Measurements from ENCODE around the gene PLCXD1.

The PLCXD1 gene

GRCh38 chrX:333611-334311, 52.6 kb downstream of the PLCXD1 start:
- Histone ChIP-seq H3K27ac (no peak overlapping the region), H4K20me1 (peaks cover 44% of the 10 kb centered on the region; the same call in 1 of the 2 replicates), H3K4me3 (no peak overlapping the region), H3K27me3 (peaks cover 17% of the 10 kb centered on the region), H3K36me3 (peaks cover 65% of the 10 kb centered on the region), H3K4me1 (peaks cover 10% of the 10 kb centered on the region; the same call in 1 of the 2 replicates), H3K4me2 (no peak overlapping the region), H3K9ac (no peak overlapping the region), H3K9me3 (peaks cover 3% of the 10 kb centered on the region; the same call in 1 of the 2 replicates)
- no peak for TF ChIP-seq Cebpa-rat (IDR thresholded peaks at IDR 0.05)

GRCh38 chrX:334331-334891, 53.2 kb downstream of the PLCXD1 start:
- peaks cover 7% of the 10 kb centered on the region for H3K9me3 ChIP-seq
- no peak for TF ChIP-seq Cebpa-rat (IDR thresholded peaks at IDR 0.05)
- H3K4me1 ChIP-seq: peaks cover 10% of the 10 kb centered on the region; the same call in 1 of the 2 replicates
- peaks cover 44% of the 10 kb centered on the region; the same call in 1 of the 2 replicates for H4K20me1 ChIP-seq
- no peak overlapping the region for H3K27ac ChIP-seq
- H3K36me3 ChIP-seq: peaks cover 70% of the 10 kb centered on the region
- H3K9ac ChIP-seq: no peak overlapping the region
- no peak overlapping the region for H3K4me3 ChIP-seq
- peaks cover 17% of the 10 kb centered on the region for H3K27me3 ChIP-seq
- no peak overlapping the region for H3K4me2 ChIP-seq

GRCh38 chrX:334971-335757, 54.0 kb downstream of the PLCXD1 start:
- Histone ChIP-seq H4K20me1 (peaks cover 44% of the 10 kb centered on the region; the same call in 1 of the 2 replicates), H3K4me1 (peaks cover 10% of the 10 kb centered on the region; the same call in 1 of the 2 replicates), H3K27me3 (peaks cover 17% of the 10 kb centered on the region), H3K4me2 (no peak overlapping the region), H3K36me3 (peaks cover 70% of the 10 kb centered on the region), H3K27ac (no peak overlapping the region), H3K4me3 (no peak overlapping the region), H3K9ac (no peak overlapping the region), H3K9me3 (peaks cover 7% of the 10 kb centered on the region)
- TF ChIP-seq Cebpa-rat (IDR thresholded peaks at IDR 0.05): no peak

DNA sequence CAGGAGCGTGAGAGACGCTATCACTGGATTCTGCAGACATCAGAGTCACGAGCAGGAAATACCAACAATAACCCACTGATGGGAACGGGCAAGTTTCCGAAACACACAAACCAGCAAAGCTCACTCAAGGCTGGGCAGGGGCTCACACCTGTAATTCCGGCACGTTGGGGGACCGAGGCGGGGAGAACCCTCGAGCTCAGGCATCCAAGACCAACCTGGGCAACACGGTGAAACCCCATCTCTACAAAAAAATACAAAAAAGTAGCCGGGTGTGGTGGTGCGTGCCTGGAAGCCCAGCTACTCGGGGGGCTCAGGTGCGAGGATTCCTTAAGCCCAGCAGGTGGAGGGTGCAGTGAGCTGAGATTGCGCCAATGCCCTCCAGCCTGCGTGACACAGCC, 54.6 kb downstream of the PLCXD1 start:
- peaks cover 74% of the 10 kb centered on the region for H3K36me3 ChIP-seq
- no peak overlapping the region for H3K4me2 ChIP-seq
- H3K27me3 ChIP-seq: peaks cover 14% of the 10 kb centered on the region
- H4K20me1 ChIP-seq: peaks cover 44% of the 10 kb centered on the region; the same call in 1 of the 2 replicates
- peaks cover 10% of the 10 kb centered on the region for H3K9me3 ChIP-seq
- H3K4me3 ChIP-seq: no peak overlapping the region
- no peak overlapping the region for H3K27ac ChIP-seq
- no peak overlapping the region for H3K9ac ChIP-seq
- TF ChIP-seq Cebpa-rat (IDR thresholded peaks at IDR 0.05): no peak
- H3K4me1 ChIP-seq: peaks cover 10% of the 10 kb centered on the region; the same call in 1 of the 2 replicates

- H3K27me3 ChIP-seq: peaks cover 9% of the 10 kb centered on the region
Observed at GRCh38 chrX:336227-336626, 55.0 kb downstream of the PLCXD1 start.

DNA sequence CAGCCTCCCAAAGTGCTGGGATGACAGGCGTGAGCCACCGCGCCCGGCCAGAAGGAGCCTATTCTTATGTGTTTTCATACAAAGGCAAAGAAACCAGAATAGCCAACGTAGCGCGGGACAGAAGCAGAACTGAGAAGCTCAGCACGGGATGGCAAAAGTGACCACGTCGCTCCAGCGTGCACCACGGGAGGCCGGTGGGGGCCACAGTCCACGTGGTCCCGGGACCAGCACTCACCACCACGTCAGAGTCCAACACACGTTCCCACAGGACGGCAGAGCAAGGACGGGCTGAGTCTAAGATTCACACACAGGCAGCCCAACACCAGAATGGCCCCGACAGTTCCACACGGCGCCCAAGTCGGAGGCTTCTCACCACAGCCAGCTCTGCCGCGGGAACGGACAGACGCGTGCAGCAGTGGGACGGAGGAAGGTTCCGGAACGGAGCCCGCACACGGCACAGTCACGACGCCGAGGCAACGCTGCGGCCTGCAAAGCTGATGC, 56.2 kb downstream of the PLCXD1 start:
- Histone ChIP-seq H3K9me3 (peaks cover 26% of the 10 kb centered on the region), H3K4me3 (no peak overlapping the region), H3K27ac (no peak overlapping the region), H3K4me1 (no peaks in the 10 kb centered on the region), H3K9ac (no peak overlapping the region), H4K20me1 (peaks cover 44% of the 10 kb centered on the region; the same call in 1 of the 2 replicates), H3K4me2 (no peak overlapping the region), H3K27me3 (no peaks in the 10 kb centered on the region), H3K36me3 (peaks cover 86% of the 10 kb centered on the region)
- no peak for TF ChIP-seq Cebpa-rat (IDR thresholded peaks at IDR 0.05)

More at GRCh38 chrX:336227-336626, 55.0 kb downstream of the PLCXD1 start:
- H3K36me3 ChIP-seq: peaks cover 78% of the 10 kb centered on the region
- H3K4me3 ChIP-seq: no peak overlapping the region
- H3K9ac ChIP-seq: no peak overlapping the region
- H3K4me1 ChIP-seq: peaks cover 6% of the 10 kb centered on the region; the same call in 1 of the 2 replicates
- H3K4me2 ChIP-seq: no peak overlapping the region
- H4K20me1 ChIP-seq: peaks cover 44% of the 10 kb centered on the region; the same call in 1 of the 2 replicates
- peaks cover 15% of the 10 kb centered on the region for H3K9me3 ChIP-seq
- H3K27ac ChIP-seq: no peak overlapping the region
- no peak for TF ChIP-seq Cebpa-rat (IDR thresholded peaks at IDR 0.05)

DNA sequence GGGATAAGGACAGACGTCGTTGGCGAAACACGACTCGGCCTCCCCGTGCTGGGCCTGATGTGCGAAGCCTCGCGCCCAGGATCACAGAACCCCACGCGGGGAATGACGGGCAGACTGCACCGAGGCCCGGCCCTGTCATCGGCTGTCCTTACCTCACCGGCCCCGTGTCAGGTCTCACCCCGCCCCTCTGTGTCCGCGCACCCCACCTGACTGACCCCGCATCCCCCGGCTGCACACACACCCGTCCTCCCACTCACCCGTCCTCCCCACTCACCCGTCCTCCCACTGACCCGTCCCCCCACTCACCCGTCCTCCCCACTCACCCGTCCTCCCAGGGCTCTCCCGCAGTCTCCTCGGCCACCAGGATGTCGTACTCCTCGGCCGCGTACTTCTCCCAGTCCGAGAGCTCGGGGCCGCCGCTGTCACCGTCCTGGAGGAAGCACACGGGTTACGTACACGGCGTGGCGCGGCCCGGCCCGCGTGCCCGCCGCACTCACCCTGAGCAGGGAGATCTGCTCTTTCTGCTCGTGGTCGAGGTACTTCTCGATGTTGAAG, 57.2 kb downstream of the PLCXD1 start:
- peaks cover 76% of the 10 kb centered on the region for H3K36me3 ChIP-seq

DNA sequence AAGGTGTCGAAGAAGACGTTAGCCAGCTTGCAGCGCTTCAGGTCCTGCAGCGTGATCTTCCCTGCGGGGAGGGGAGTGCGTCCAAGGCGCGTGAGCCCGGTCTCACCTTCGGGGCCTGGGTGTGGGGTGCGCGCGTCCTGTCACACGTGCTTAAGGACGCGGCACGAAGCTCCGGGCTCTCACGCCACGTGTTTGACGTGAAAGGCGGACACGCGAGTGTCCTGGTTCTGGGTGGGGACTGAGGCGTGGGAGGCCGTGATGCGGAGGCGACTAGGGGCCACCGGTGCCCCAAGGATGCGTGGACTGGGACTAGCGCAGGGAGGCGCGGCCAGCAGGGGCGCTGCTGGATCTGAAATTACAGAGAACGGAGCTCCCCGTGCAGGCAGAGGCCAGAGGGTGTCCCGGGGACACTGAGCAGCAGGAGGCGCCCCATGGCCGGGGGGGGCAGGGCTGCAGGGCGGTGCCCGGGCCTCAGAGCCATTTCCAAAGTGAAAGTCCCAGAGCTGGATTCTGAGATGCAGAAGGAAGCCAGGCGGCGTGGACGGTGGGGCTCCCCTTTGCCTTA, 57.7 kb downstream of the PLCXD1 start:
- Histone ChIP-seq H3K4me3 (no peak overlapping the region), H3K36me3 (peaks cover 72% of the 10 kb centered on the region), H3K4me1 (no peaks in the 10 kb centered on the region), H3K4me2 (no peak overlapping the region), H3K9ac (no peak overlapping the region), H3K9me3 (peaks cover 31% of the 10 kb centered on the region), H3K27ac (no peak overlapping the region), H3K27me3 (no peaks in the 10 kb centered on the region), H4K20me1 (peaks cover 29% of the 10 kb centered on the region; the same call in 1 of the 2 replicates)
- TF ChIP-seq Cebpa-rat (IDR thresholded peaks at IDR 0.05): no peak

More for the DNA sequence above, 57.2 kb downstream of the PLCXD1 start:
- TF ChIP-seq Cebpa-rat (IDR thresholded peaks at IDR 0.05): no peak
- H4K20me1 ChIP-seq: peaks cover 34% of the 10 kb centered on the region; the same call in 1 of the 2 replicates
- H3K4me3 ChIP-seq: no peak overlapping the region
- H3K4me1 ChIP-seq: no peaks in the 10 kb centered on the region
- no peak overlapping the region for H3K27ac ChIP-seq
- H3K4me2 ChIP-seq: no peak overlapping the region
- peaks cover 26% of the 10 kb centered on the region for H3K9me3 ChIP-seq
- H3K9ac ChIP-seq: no peak overlapping the region
- H3K27me3 ChIP-seq: no peaks in the 10 kb centered on the region

DNA sequence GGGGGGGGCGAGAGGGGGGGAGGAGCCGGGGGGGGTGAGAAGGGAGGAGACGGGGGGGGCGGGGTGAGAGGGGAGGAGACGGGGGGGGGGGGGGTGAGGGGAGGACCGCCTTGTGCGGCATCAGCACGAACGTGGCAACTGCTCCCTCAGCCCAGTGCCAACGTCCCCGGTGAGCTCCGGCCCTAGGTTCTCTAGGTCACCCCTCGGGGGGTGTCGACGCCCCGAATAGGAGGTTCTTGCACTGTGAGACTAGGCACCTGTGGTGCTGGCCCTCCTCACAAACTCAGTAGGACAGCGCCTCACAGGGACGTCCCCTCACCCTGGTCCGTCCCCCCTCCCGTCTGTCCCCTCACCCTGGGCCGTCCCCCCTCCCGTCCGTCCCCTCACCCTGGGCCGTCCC, 58.9 kb downstream of the PLCXD1 start:
- TF ChIP-seq Cebpa-rat (IDR thresholded peaks at IDR 0.05): no peak
- Histone ChIP-seq H4K20me1 (peaks cover 17% of the 10 kb centered on the region; the same call in 1 of the 2 replicates), H3K4me3 (no peak overlapping the region)

More for the DNA sequence above, 58.9 kb downstream of the PLCXD1 start:
- peaks cover 72% of the 10 kb centered on the region for H3K36me3 ChIP-seq
- no peak overlapping the region for H3K27ac ChIP-seq
- H3K9me3 ChIP-seq: peaks cover 43% of the 10 kb centered on the region
- no peaks in the 10 kb centered on the region for H3K27me3 ChIP-seq
- no peak overlapping the region for H3K4me2 ChIP-seq
- no peak overlapping the region for H3K9ac ChIP-seq
- H3K4me1 ChIP-seq: no peaks in the 10 kb centered on the region
